GM18517 (cell line): ENCODE data around the gene S100A14.
A peak's percentile ranks its signal among the peaks of the same experiment; 100 is the strongest.

ENCODE experiments used
- ATAC-seq: cut with Tn5 transposase; IDR thresholded peaks from one replicate; pipeline ENCODE4 v1.9.1; 2021; ENCODE audit warnings: mild to moderate bottlenecking, moderate library complexity; ENCODE audit not compliant: unreplicated experiment

The S100A14 gene

GRCh38 chr1:153616144-153616916, at the start of gene S100A14:
Gene S100A14 (minus strand): TSS chr1:153616325. CDS start chr1:153615858, 467 bp downstream.
- no peak for ATAC-seq

- ATAC-seq = no peak
Observed at GRCh38 chr1:153663211-153663610, 47.1 kb upstream of the S100A14 start.

- no peak for ATAC-seq
Observed at GRCh38 chr1:153662269-153662668, 46.1 kb upstream of the S100A14 start.

GRCh38 chr1:153661111-153661708, 45.1 kb upstream of the S100A14 start:
- ATAC-seq = no peak

- ATAC-seq = no peak
Observed at GRCh38 chr1:153659656-153660055, 43.5 kb upstream of the S100A14 start.

GRCh38 chr1:153659175-153659534, 43.0 kb upstream of the S100A14 start:
- ATAC-seq = no peak

- ATAC-seq = peak; percentile 83
Observed at GRCh38 chr1:153658400-153659174, 42.5 kb upstream of the S100A14 start, which contains the start of gene SNAPIN. Gene SNAPIN (plus strand): TSS chr1:153658703. CDS start chr1:153658744, 41 bp downstream.

- no peak for ATAC-seq
Observed at GRCh38 chr1:153655333-153655732, 39.2 kb upstream of the S100A14 start.

- no peak for ATAC-seq
Observed at GRCh38 chr1:153652805-153653500, 36.8 kb upstream of the S100A14 start.

GRCh38 chr1:153651771-153652170, 35.6 kb upstream of the S100A14 start:
- no peak for ATAC-seq

- ATAC-seq = no peak
Observed at GRCh38 chr1:153649863-153650235, 33.7 kb upstream of the S100A14 start.

- ATAC-seq = no peak
Observed at GRCh38 chr1:153649137-153649862, 33.2 kb upstream of the S100A14 start.

GRCh38 chr1:153648000-153648643, 32.0 kb upstream of the S100A14 start:
- ATAC-seq = no peak

- no peak for ATAC-seq
Observed at GRCh38 chr1:153647346-153647714, 31.2 kb upstream of the S100A14 start.

GRCh38 chr1:153646672-153647345, 30.7 kb upstream of the S100A14 start:
- ATAC-seq = no peak

- ATAC-seq = no peak
Observed at GRCh38 chr1:153643816-153644215, 27.7 kb upstream of the S100A14 start.

GRCh38 chr1:153643100-153643499, 27.0 kb upstream of the S100A14 start:
- ATAC-seq = no peak

- ATAC-seq = no peak
Observed at GRCh38 chr1:153642161-153642560, 26.0 kb upstream of the S100A14 start.

- ATAC-seq = no peak
Observed at GRCh38 chr1:153640861-153641260, 24.7 kb upstream of the S100A14 start.
